Gastroesophageal sphincter (tissue), 3 donors: ENCODE data around the gene ERBB4.

Experiments
- POLR2A ChIP-seq, 2 donors: fragments of 450-650 bp; IDR thresholded peaks; one replicate each; pipeline ENCODE4 v1.6.1; 2017; ENCODE audit warnings: antibody characterized with exemption in 2 of 2, mild to moderate bottlenecking in 2 of 2, moderate library complexity in 1 of 2
- TF ChIP-seq, protein P1 (sequence below), 4 experiments: fragments of 200-600 bp in 2 of 4; fragments of 450-650 bp in 2 of 4; sonication (generic) in 1 of 4; IDR thresholded peaks; one replicate each; pipeline ENCODE4 v1.5.1; 2017 to 2019; ENCODE audit warnings: antibody characterized with exemption in 4 of 4, mild to moderate bottlenecking in 2 of 4, moderate library complexity in 2 of 4

DNA sequence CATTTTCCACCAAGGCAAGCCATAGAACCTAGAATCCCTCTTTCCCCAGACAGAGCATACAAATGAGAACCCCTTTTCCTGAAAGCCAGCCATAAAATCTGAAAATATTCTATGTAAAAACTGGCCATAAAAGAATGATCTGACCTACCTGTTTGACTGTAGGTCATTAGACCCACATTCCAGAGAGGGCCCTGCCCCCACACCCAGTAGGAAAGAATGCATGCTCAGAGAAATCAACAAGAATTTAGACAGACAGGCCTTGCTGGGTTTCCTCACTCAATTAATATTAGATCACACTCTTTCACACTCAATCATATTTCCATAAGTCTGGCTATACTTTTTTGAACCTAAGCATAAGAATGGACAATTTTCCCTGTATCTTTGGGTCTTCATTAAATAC, 929.5 kb downstream of the ERBB4 start:
- TF ChIP-seq POLR2A (IDR thresholded peaks at IDR 0.05), result no peak
- TF ChIP-seq, protein P1, sequence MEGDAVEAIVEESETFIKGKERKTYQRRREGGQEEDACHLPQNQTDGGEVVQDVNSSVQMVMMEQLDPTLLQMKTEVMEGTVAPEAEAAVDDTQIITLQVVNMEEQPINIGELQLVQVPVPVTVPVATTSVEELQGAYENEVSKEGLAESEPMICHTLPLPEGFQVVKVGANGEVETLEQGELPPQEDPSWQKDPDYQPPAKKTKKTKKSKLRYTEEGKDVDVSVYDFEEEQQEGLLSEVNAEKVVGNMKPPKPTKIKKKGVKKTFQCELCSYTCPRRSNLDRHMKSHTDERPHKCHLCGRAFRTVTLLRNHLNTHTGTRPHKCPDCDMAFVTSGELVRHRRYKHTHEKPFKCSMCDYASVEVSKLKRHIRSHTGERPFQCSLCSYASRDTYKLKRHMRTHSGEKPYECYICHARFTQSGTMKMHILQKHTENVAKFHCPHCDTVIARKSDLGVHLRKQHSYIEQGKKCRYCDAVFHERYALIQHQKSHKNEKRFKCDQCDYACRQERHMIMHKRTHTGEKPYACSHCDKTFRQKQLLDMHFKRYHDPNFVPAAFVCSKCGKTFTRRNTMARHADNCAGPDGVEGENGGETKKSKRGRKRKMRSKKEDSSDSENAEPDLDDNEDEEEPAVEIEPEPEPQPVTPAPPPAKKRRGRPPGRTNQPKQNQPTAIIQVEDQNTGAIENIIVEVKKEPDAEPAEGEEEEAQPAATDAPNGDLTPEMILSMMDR (IDR thresholded peaks at IDR 0.05), result no peak
